ENCODE results near the gene CMC4.
A peak's percentile ranks its signal among the peaks of the same experiment; 100 is the strongest.

The CMC4 gene

DNA sequence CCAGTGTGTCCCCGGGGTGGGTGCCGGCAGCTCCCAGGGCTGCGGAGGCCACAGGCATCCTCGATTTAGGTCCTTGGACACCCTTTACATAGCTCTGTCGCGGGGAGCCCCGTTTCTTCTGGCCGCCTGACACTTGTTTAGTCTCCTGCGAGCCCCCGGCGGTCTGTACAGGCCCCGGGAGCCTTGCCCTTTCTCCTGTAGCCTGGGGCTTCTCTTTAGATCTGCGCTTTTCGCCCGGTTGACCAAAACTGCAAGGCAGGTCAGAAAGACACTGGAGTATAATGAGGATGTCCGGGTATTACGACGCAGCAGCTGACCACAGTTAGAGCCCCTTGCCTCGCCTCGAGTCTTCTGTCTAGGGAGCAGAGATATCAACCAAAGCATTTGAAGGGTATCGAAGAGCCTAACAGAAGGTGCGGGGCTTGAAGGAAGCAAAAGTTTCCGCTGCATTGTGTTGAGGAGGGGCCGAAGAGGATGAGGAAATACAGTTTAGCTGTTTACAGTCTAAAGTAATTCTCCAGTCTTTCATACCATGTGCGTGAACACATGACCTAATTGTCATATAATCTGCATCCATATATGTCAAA lies 851 bp upstream of the CMC4 start:
- Histone ChIP-seq H3K79me2 (ENCODE audit: insufficient read depth, low read length) (peaks cover 32% of the 10 kb centered on the region), H3K36me3 (ENCODE audit: insufficient read depth, low read length) (peaks cover 9% of the 10 kb centered on the region), H2AFZ (ENCODE audit: low read length) (no peak overlapping the region), H3F3A (ENCODE audit: insufficient read depth, low read length) (no peaks in the 10 kb centered on the region), H3K9me2 (ENCODE audit: low read depth, low read length) (no peaks in the 10 kb centered on the region), H3K4me2 (ENCODE audit: low read length) (peak overlapping the region; percentile 88), H3K4me3 (ENCODE audit: low read depth, low read length, poor library complexity, severe bottlenecking) (peak overlapping the region; percentile 99), H4K20me1 (ENCODE audit: insufficient read depth, low read length) (no peaks in the 10 kb centered on the region), H3K9me3 (ENCODE audit: low read length) (no peaks in the 10 kb centered on the region), H3K27me3 (ENCODE audit: insufficient read depth, low read length) (no peaks in the 10 kb centered on the region), H3K4me1 (ENCODE audit: insufficient read depth, low read length, severe bottlenecking) (peaks cover 41% of the 10 kb centered on the region), H3K9ac (ENCODE audit: low read length) (peak overlapping the region; percentile 100), H3K27ac (ENCODE audit: low read depth, low read length, poor library complexity, severe bottlenecking) (peak overlapping the region; percentile 78)
- TF ChIP-seq, protein P1, sequence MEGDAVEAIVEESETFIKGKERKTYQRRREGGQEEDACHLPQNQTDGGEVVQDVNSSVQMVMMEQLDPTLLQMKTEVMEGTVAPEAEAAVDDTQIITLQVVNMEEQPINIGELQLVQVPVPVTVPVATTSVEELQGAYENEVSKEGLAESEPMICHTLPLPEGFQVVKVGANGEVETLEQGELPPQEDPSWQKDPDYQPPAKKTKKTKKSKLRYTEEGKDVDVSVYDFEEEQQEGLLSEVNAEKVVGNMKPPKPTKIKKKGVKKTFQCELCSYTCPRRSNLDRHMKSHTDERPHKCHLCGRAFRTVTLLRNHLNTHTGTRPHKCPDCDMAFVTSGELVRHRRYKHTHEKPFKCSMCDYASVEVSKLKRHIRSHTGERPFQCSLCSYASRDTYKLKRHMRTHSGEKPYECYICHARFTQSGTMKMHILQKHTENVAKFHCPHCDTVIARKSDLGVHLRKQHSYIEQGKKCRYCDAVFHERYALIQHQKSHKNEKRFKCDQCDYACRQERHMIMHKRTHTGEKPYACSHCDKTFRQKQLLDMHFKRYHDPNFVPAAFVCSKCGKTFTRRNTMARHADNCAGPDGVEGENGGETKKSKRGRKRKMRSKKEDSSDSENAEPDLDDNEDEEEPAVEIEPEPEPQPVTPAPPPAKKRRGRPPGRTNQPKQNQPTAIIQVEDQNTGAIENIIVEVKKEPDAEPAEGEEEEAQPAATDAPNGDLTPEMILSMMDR (IDR thresholded peaks at IDR 0.05; ENCODE audit: low read length) = no peak
- no peak for TF ChIP-seq EZH2 (IDR thresholded peaks at IDR 0.05; ENCODE audit: borderline replicate concordance, low read length)

DNA sequence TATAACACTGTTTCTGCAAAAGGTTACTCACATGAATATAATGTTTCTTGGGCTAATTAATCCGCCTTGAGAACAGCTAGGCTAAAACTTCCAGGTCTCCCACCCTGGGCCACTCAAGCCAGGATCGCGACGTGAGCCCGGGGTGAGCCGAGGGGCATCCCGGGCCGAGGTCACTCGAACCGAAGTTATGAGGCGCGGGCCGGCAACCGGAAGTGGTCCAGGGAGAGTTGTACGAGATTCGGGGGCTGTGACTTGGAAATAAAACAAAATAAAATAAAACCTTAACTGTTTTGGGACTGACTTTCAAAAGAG lies 317 bp downstream of the CMC4 start:
- Histone ChIP-seq H3K4me2 (ENCODE audit: low read length) (peak overlapping the region; percentile 92), H3K4me1 (ENCODE audit: insufficient read depth, low read length, severe bottlenecking) (peaks cover 41% of the 10 kb centered on the region), H3K27me3 (ENCODE audit: insufficient read depth, low read length) (no peaks in the 10 kb centered on the region), H3K27ac (ENCODE audit: low read depth, low read length, poor library complexity, severe bottlenecking) (peak overlapping the region; percentile 70), H3K9me2 (ENCODE audit: low read depth, low read length) (no peaks in the 10 kb centered on the region), H3K9ac (ENCODE audit: low read length) (peak overlapping the region; percentile 97), H3K4me3 (ENCODE audit: low read depth, low read length, poor library complexity, severe bottlenecking) (peak overlapping the region; percentile 92), H3K36me3 (ENCODE audit: insufficient read depth, low read length) (peaks cover 3% of the 10 kb centered on the region; the same call in 1 of the 2 replicates), H2AFZ (ENCODE audit: low read length) (no peak overlapping the region), H3K79me2 (ENCODE audit: insufficient read depth, low read length) (peaks cover 32% of the 10 kb centered on the region), H3F3A (ENCODE audit: insufficient read depth, low read length) (no peaks in the 10 kb centered on the region), H4K20me1 (ENCODE audit: insufficient read depth, low read length) (no peaks in the 10 kb centered on the region), H3K9me3 (ENCODE audit: low read length) (no peaks in the 10 kb centered on the region)
- TF ChIP-seq, protein P1 (IDR thresholded peaks at IDR 0.05; ENCODE audit: low read length) = no peak
- TF ChIP-seq EZH2 (IDR thresholded peaks at IDR 0.05; ENCODE audit: borderline replicate concordance, low read length) = no peak

GRCh38 chrX:155070038-155070437 lies 898 bp downstream of the CMC4 start:
- TF ChIP-seq, protein P1 (IDR thresholded peaks at IDR 0.05; ENCODE audit: low read length) = no peak
- no peak for TF ChIP-seq EZH2 (IDR thresholded peaks at IDR 0.05; ENCODE audit: borderline replicate concordance, low read length)
- Histone ChIP-seq H3K79me2 (ENCODE audit: insufficient read depth, low read length) (peaks cover 32% of the 10 kb centered on the region), H4K20me1 (ENCODE audit: insufficient read depth, low read length) (no peaks in the 10 kb centered on the region), H3K27me3 (ENCODE audit: insufficient read depth, low read length) (no peaks in the 10 kb centered on the region), H3K4me1 (ENCODE audit: insufficient read depth, low read length, severe bottlenecking) (peaks cover 41% of the 10 kb centered on the region), H2AFZ (ENCODE audit: low read length) (no peak overlapping the region), H3K36me3 (ENCODE audit: insufficient read depth, low read length) (peaks cover 3% of the 10 kb centered on the region; the same call in 1 of the 2 replicates), H3K9me3 (ENCODE audit: low read length) (no peaks in the 10 kb centered on the region), H3K9me2 (ENCODE audit: low read depth, low read length) (no peaks in the 10 kb centered on the region), H3K9ac (ENCODE audit: low read length) (peak overlapping the region; percentile 97), H3F3A (ENCODE audit: insufficient read depth, low read length) (no peaks in the 10 kb centered on the region), H3K4me2 (ENCODE audit: low read length) (peak overlapping the region; percentile 92), H3K27ac (ENCODE audit: low read depth, low read length, poor library complexity, severe bottlenecking) (peak overlapping the region; percentile 70), H3K4me3 (ENCODE audit: low read depth, low read length, poor library complexity, severe bottlenecking) (peak overlapping the region; percentile 92)
